ENCODE data around the gene COX7A2L.

Gene COX7A2L

GRCh38 chr2:42337846-42338566, 23.0 kb downstream of the COX7A2L start:
- Histone ChIP-seq H2BK12ac (ENCODE audit: low read length) (no peak overlapping the region), H3K36me3 (replicated peaks in 1 of 2; ENCODE audit: control insufficient read depth in 2 of 2, insufficient read depth in 2 of 2, low read length in 2 of 2) (peaks cover 12 to 82% of the 10 kb centered on the region in 2 donors), H2BK120ac (ENCODE audit: low read depth, low read length) (no peak overlapping the region), H4K91ac (ENCODE audit: low read depth, low read length, poor library complexity) (no peak overlapping the region), H3K14ac (ENCODE audit: low read length) (no peak overlapping the region), H2BK5ac (ENCODE audit: low read length) (no peak overlapping the region), H3K18ac (ENCODE audit: low read length) (no peak overlapping the region), H3K27ac (replicated peaks; ENCODE audit: low read length) (no peak overlapping the region), H3K9ac (ENCODE audit: low read depth, low read length, poor library complexity) (no peak overlapping the region), H3K4ac (ENCODE audit: low read length) (no peak overlapping the region), H2BK15ac (ENCODE audit: low read length) (no peak overlapping the region), H2AFZ (ENCODE audit: low read length) (no peak overlapping the region), H3K4me2 (ENCODE audit: insufficient read depth, low read length, poor library complexity, severe bottlenecking) (no peak overlapping the region), H3K4me3 (ENCODE audit: low read length in 2 of 2) (no peak overlapping the region), H3K4me1 (ENCODE audit: control insufficient read depth in 2 of 2, insufficient read depth in 1 of 2, low read depth in 1 of 2, low read length in 2 of 2) (peaks cover 0 to 1% of the 10 kb centered on the region in 2 donors), H3K9me3 (replicated peaks in 1 of 2; ENCODE audit: control insufficient read depth in 2 of 2, insufficient read depth in 1 of 2, low read depth in 1 of 2, low read length in 2 of 2) (peaks cover 3 to 5% of the 10 kb centered on the region in 2 donors), H3K79me1 (ENCODE audit: low read depth, low read length) (peaks cover 8% of the 10 kb centered on the region), H2AK5ac (ENCODE audit: low read depth, low read length) (no peak overlapping the region), H4K8ac (ENCODE audit: low read depth, low read length) (no peak overlapping the region), H3K23ac (ENCODE audit: low read depth, low read length, poor library complexity) (peak overlapping the region; percentile 38), H3K27me3 (ENCODE audit: control insufficient read depth in 3 of 3, insufficient read depth in 3 of 3, low read depth in 1 of 3, low read length in 3 of 3) (no peaks in the 10 kb centered on the region)
- WGBS, 2 donors (ENCODE audit: extremely low coverage in 2 of 2, insufficient read length in 2 of 2, insufficient replicate concordance in 1 of 2) = no CpG with 5 or more reads among the region's 28 CpGs
- DNase-seq (ENCODE audit: low spot score) = no peak

GRCh38 chr2:42337356-42337820, 23.6 kb downstream of the COX7A2L start:
- Histone ChIP-seq H2BK15ac (ENCODE audit: low read length) (no peak overlapping the region), H4K8ac (ENCODE audit: low read depth, low read length) (no peak overlapping the region), H3K36me3 (replicated peaks in 1 of 2; ENCODE audit: control insufficient read depth in 2 of 2, insufficient read depth in 2 of 2, low read length in 2 of 2) (peaks cover 16 to 86% of the 10 kb centered on the region in 2 donors), H3K9me3 (replicated peaks in 1 of 2; ENCODE audit: control insufficient read depth in 2 of 2, insufficient read depth in 1 of 2, low read depth in 1 of 2, low read length in 2 of 2) (peaks cover 3 to 5% of the 10 kb centered on the region in 2 donors), H2BK12ac (ENCODE audit: low read length) (no peak overlapping the region), H3K27me3 (ENCODE audit: control insufficient read depth in 3 of 3, insufficient read depth in 3 of 3, low read depth in 1 of 3, low read length in 3 of 3) (no peaks in the 10 kb centered on the region), H3K79me1 (ENCODE audit: low read depth, low read length) (peaks cover 8% of the 10 kb centered on the region), H2AFZ (ENCODE audit: low read length) (no peak overlapping the region), H3K23ac (ENCODE audit: low read depth, low read length, poor library complexity) (no peak overlapping the region), H3K14ac (ENCODE audit: low read length) (no peak overlapping the region), H3K4me3 (ENCODE audit: low read length in 2 of 2) (no peak overlapping the region), H2AK5ac (ENCODE audit: low read depth, low read length) (no peak overlapping the region), H3K18ac (ENCODE audit: low read length) (no peak overlapping the region), H4K91ac (ENCODE audit: low read depth, low read length, poor library complexity) (no peak overlapping the region), H3K4me1 (ENCODE audit: control insufficient read depth in 2 of 2, insufficient read depth in 1 of 2, low read depth in 1 of 2, low read length in 2 of 2) (peaks cover 0 to 1% of the 10 kb centered on the region in 2 donors), H2BK120ac (ENCODE audit: low read depth, low read length) (no peak overlapping the region), H3K4ac (ENCODE audit: low read length) (no peak overlapping the region), H3K27ac (replicated peaks; ENCODE audit: low read length) (no peak overlapping the region), H3K9ac (ENCODE audit: low read depth, low read length, poor library complexity) (no peak overlapping the region), H2BK5ac (ENCODE audit: low read length) (no peak overlapping the region), H3K4me2 (ENCODE audit: insufficient read depth, low read length, poor library complexity, severe bottlenecking) (no peak overlapping the region)
- DNase-seq (ENCODE audit: low spot score) = no peak
- no CpG with 5 or more reads among the region's 5 CpGs for WGBS, 2 donors (ENCODE audit: extremely low coverage in 2 of 2, insufficient read length in 2 of 2, insufficient replicate concordance in 1 of 2)

- Histone ChIP-seq H3K9me3 (replicated peaks in 1 of 2; ENCODE audit: control insufficient read depth in 2 of 2, insufficient read depth in 1 of 2, low read depth in 1 of 2, low read length in 2 of 2) (peaks cover 3 to 5% of the 10 kb centered on the region in 2 donors), H2BK5ac (ENCODE audit: low read length) (no peak overlapping the region), H3K14ac (ENCODE audit: low read length) (no peak overlapping the region), H2BK12ac (ENCODE audit: low read length) (no peak overlapping the region), H3K79me1 (ENCODE audit: low read depth, low read length) (peaks cover 8% of the 10 kb centered on the region), H3K27ac (replicated peaks; ENCODE audit: low read length) (no peak overlapping the region), H3K27me3 (ENCODE audit: control insufficient read depth in 3 of 3, insufficient read depth in 3 of 3, low read depth in 1 of 3, low read length in 3 of 3) (no peaks in the 10 kb centered on the region), H3K36me3 (replicated peaks in 1 of 2; ENCODE audit: control insufficient read depth in 2 of 2, insufficient read depth in 2 of 2, low read length in 2 of 2) (peaks cover 18 to 91% of the 10 kb centered on the region in 2 donors), H2BK120ac (ENCODE audit: low read depth, low read length) (no peak overlapping the region), H3K23ac (ENCODE audit: low read depth, low read length, poor library complexity) (no peak overlapping the region), H4K8ac (ENCODE audit: low read depth, low read length) (no peak overlapping the region), H3K18ac (ENCODE audit: low read length) (no peak overlapping the region), H4K91ac (ENCODE audit: low read depth, low read length, poor library complexity) (no peak overlapping the region), H2AK5ac (ENCODE audit: low read depth, low read length) (no peak overlapping the region), H3K4me1 (ENCODE audit: control insufficient read depth in 2 of 2, insufficient read depth in 1 of 2, low read depth in 1 of 2, low read length in 2 of 2) (peaks cover 0 to 1% of the 10 kb centered on the region in 2 donors), H3K9ac (ENCODE audit: low read depth, low read length, poor library complexity) (no peak overlapping the region), H3K4ac (ENCODE audit: low read length) (no peak overlapping the region), H2BK15ac (ENCODE audit: low read length) (no peak overlapping the region), H3K4me3 (ENCODE audit: low read length in 2 of 2) (no peak overlapping the region), H2AFZ (ENCODE audit: low read length) (no peak overlapping the region), H3K4me2 (ENCODE audit: insufficient read depth, low read length, poor library complexity, severe bottlenecking) (no peak overlapping the region)
- no CpG with 5 or more reads among the region's 9 CpGs for WGBS, 2 donors (ENCODE audit: extremely low coverage in 2 of 2, insufficient read length in 2 of 2, insufficient replicate concordance in 1 of 2)
- DNase-seq (ENCODE audit: low spot score) = peak; percentile 8
These were observed 24.6 kb downstream of the COX7A2L start for GRCh38 chr2:42336361-42336965.

GRCh38 chr2:42335514-42336104, 25.4 kb downstream of the COX7A2L start:
- no peak overlapping the region for H3K4me3 ChIP-seq (ENCODE audit: low read length in 2 of 2)
- DNase-seq (ENCODE audit: low spot score) = no peak
- no peak overlapping the region for H2BK5ac ChIP-seq (ENCODE audit: low read length)
- H3K4me1 ChIP-seq (ENCODE audit: control insufficient read depth in 2 of 2, insufficient read depth in 1 of 2, low read depth in 1 of 2, low read length in 2 of 2) = peaks cover 0 to 1% of the 10 kb centered on the region in 2 donors
- peaks cover 19 to 93% of the 10 kb centered on the region in 2 donors for H3K36me3 ChIP-seq (replicated peaks in 1 of 2; ENCODE audit: control insufficient read depth in 2 of 2, insufficient read depth in 2 of 2, low read length in 2 of 2)
- H3K14ac ChIP-seq (ENCODE audit: low read length) = no peak overlapping the region
- no peak overlapping the region for H2AK5ac ChIP-seq (ENCODE audit: low read depth, low read length)
- no peak overlapping the region for H3K23ac ChIP-seq (ENCODE audit: low read depth, low read length, poor library complexity)
- no peak overlapping the region for H2BK120ac ChIP-seq (ENCODE audit: low read depth, low read length)
- no peak overlapping the region for H3K18ac ChIP-seq (ENCODE audit: low read length)
- 100% methylated on average over 1 of the region's 10 CpGs; no CpG with 5 or more reads in 1 of the 2 donors for WGBS, 2 donors (ENCODE audit: extremely low coverage in 2 of 2, insufficient read length in 2 of 2, insufficient replicate concordance in 1 of 2)
- no peak overlapping the region for H2BK15ac ChIP-seq (ENCODE audit: low read length)
- H3K9ac ChIP-seq (ENCODE audit: low read depth, low read length, poor library complexity) = no peak overlapping the region
- H2BK12ac ChIP-seq (ENCODE audit: low read length) = no peak overlapping the region
- H3K4me2 ChIP-seq (ENCODE audit: insufficient read depth, low read length, poor library complexity, severe bottlenecking) = no peak overlapping the region
- no peak overlapping the region for H4K91ac ChIP-seq (ENCODE audit: low read depth, low read length, poor library complexity)
- H4K8ac ChIP-seq (ENCODE audit: low read depth, low read length) = no peak overlapping the region
- H3K4ac ChIP-seq (ENCODE audit: low read length) = no peak overlapping the region
- peaks cover 3 to 5% of the 10 kb centered on the region in 2 donors for H3K9me3 ChIP-seq (replicated peaks in 1 of 2; ENCODE audit: control insufficient read depth in 2 of 2, insufficient read depth in 1 of 2, low read depth in 1 of 2, low read length in 2 of 2)
- H2AFZ ChIP-seq (ENCODE audit: low read length) = no peak overlapping the region
- H3K27ac ChIP-seq (replicated peaks; ENCODE audit: low read length) = no peak overlapping the region
- no peaks in the 10 kb centered on the region for H3K27me3 ChIP-seq (ENCODE audit: control insufficient read depth in 3 of 3, insufficient read depth in 3 of 3, low read depth in 1 of 3, low read length in 3 of 3)
- peaks cover 2% of the 10 kb centered on the region for H3K79me1 ChIP-seq (ENCODE audit: low read depth, low read length)

Measured in neuronal stem cell (in vitro differentiated cells).